HG03280 (cell line): ENCODE results near the gene SHC3.

ENCODE experiments used
- ATAC-seq: cut with Tn5 transposase; IDR thresholded peaks from one replicate; pipeline ENCODE4 v1.9.1; 2021; ENCODE audit warnings: mild to moderate bottlenecking, moderate library complexity; ENCODE audit not compliant: unreplicated experiment

Gene SHC3

DNA sequence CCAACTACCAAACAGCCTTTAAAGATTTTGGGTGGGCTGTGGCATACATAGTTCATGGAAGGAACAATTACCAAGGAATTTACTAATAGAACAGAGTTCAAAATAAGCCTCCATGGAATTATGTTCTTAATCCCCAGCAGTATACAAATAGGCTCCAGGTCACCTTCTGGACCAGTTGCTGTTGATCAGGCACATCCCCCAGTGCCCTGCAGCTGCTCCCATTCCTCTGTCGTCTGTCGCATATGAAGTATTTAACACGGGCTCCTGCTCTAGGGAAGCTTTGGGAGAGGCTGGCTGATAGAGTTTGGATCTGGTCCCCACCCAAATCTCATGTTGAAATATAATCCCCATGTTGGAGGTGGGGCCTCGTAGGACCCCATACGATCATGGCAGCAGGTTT lies 17.8 kb downstream of the SHC3 start:
- no peak for ATAC-seq

DNA sequence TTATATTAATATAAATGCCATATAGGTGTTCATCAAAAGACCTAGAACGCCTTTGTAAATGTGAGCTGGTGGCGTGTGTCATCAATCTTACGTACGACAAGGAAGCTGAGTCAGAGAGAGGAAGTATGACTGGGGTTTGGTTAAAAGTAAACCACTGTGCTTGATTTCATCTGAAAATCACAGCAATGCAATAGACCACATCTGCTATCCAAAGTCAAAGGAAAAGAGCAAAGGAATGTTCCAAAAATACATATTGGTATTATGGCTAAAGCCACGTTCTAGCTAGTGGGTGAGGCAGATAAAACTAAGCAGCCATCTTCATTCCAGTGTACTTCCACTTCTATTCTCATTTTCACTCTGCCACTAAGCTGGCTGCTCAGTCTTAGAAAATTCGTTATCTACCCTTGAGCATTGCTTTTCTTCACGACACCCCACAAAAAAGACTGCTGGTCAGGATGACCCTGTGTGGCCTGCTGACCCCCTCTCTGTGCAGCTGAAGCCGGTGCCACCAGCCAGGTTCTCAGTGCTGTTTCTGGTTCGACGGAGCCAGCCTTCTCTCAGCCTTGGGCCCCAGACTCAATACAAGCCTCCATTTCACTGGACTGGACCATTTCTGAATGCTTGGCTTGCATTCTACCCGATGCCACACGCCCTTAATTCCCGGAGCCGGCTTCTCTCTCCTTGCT lies 23.8 kb downstream of the SHC3 start:
- ATAC-seq = no peak

DNA sequence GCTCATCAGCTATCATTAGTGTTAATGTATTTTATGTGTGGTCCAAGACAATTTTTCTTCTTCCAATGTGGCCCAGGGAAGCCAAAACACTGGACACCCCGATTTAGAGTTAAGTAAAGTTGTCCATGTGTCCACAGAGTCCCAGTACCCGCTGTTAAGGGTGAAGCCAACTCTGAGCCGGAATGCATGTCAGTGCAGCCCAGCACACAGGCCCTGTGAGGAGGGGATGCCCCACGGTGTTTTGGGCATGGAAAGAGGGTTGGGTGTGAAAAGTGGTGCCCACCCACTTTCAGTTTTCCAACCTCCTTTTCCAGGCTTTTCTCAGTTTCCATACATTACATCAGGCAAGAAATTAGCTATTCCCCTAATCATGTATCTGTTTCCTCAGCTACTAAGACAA lies 24.4 kb downstream of the SHC3 start:
- ATAC-seq = no peak

DNA sequence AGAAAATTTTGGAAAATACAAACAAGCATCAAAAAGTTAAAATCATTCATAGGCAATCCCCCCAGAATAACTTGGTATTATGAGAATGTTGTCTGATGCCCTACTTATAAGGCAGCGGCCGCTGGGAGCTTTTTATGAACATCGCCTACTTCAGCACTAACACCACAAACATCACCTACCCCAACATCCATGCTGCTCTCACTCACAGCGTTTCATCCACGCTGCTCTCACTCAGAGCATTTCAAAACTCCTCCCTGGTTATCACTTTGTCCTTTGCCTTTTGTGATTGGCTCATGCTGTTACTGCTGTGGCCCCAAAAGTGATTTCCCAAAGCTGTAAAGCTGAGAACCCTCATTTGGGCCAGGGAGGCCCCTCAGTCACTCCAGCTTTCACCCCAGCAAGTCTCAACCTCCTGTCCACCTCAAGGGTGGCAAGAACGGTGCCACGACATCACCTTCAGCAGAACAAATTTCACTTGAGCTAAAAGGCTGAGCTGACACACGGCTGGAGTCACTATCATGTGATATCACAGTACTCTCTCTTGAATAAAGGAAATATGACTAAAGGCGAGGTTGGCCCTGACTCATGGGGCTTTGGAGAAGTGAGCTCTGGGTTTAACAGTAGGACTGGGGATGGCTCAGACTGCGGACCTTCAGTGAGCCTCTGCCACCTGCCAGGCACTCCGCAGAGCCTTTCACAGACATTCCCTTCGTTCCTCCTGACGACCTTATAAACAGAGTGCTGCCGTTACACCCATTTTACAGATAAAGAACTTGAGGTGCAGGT lies 25.2 kb downstream of the SHC3 start:
- no peak for ATAC-seq

DNA sequence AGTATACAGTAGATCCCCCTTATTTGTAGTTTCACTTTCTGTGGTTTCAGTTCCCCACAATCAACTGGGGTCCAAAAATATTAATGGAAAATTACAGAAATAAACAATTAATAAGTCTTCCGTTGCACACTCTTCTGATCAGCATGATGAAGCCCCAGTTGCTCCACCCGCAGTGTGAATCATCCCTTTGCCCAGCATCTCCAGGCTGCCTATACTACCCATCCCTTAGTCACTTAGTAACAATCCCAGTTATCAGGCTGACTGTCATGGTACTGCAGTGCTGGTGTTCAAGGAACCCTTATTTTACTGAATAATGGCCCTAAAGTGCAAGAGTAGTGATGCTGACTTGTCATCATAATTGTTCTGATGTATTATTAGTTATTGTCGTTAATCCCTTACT lies 28.9 kb downstream of the SHC3 start:
- ATAC-seq = no peak

DNA sequence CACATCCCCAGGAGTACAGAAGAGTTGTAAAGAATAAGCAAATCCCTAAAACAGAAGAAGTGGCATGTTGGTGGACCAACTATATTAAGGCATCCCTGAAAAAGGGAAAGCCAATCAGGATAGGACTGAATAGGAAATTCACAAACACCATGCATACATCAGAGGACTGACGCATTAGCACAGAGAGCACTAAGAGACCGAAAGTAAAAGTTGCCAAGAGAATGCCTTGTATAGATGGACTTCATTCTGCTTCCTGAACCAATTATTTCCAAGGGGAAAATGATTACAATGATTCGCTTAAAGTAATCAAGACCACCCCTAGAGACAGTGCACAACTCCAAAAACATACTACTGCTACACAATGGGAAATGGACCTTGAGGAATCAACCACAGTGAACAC lies 33.5 kb downstream of the SHC3 start:
- ATAC-seq = no peak

DNA sequence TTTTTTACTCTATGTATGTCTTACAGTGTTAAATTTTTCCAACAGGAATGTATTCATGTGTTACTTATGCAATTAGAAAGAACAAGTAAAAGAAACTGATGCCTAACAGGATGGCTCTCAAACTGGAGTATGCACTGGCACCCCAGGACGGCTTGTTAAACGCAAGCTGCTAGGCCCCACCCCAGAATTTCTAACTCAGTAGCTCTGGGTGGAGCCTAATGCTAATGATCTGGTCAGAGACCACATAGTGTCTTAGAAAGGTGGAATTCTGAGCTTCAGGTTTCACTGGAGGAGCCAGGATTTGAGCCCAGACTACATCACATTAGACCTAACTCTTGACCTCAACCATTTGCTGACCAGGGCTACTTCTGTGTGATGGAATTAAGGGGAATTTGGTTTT lies 34.4 kb downstream of the SHC3 start:
- no peak for ATAC-seq

DNA sequence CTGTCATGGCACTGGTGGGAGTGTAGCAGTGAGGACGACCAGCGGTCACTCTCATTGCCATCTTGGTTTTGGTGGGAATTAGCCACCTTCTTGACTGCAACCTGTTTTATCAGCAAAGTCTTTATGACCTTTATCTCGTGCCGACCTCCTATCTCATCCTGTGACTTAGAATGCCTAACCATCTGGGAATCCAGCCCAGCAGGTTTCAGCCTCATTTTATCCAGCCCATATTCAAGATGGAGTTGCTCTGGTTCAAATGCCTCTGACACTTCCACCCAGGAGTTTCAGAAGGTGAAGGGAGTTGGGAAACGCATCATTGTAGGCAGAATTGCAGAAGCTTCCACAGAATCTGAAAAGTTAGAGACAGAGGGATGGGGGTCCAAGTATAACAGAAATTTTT lies 35.4 kb downstream of the SHC3 start:
- ATAC-seq = no peak

DNA sequence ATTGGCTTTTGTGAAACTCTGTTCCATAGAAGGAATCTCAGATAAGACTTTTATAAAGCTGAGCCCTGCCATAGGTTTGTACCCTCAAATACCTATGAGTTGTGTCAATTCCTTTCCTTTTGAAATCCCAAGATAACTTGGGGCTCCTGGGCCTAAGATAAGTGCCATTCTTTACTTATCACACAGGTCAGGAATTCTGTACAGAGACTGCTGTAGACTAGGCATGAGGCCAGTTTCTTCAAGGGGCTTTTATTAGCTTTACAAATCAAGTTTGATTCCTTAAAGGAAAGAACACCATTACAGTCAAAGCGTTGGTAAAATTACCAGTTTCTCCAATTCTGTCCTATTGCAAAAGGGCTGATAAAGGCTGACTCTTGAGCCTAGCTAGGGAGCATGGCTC lies 39.2 kb downstream of the SHC3 start:
- no peak for ATAC-seq

DNA sequence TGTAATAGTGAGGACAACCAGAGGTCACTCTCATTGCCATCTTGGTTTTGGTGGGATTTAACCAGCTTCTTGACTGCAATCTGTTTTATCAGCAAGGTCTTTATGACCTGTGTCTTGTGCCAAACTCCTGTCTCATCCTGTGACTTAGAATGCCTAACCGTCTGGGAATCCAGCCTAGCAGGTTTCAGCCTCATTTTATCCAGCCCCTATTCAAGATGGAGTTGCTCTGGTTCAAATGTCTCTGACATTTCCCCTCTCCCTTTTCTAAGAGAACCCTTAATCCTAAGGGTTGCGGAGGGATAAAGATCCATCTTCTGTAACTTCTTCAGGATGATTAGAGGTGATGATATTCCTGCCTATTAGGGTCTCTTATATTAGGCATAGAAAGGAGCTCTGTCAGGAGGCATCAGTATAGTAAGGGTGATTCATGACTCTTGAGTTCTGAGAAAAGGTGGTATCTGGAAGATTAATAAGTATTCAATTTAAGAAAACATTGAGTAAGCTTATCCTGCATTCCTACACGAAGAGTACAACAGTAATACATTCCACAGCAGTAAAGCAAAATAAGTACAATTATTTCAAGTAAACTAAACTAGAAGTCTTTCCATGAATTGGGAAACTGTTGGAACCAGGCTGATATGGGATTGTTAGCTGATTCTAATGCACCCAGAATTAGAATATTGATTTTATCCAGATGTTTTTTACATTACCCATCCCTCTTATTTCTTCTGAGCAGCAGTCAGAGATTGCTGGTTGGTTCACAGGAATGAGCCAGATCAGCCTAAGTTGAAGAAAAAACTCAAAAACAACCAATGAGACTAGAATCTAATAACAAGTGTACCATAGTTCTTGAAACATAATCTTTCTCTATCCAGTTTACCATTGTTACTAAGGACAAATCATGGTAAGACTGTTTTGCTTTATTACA lies 39.9 kb downstream of the SHC3 start:
- no peak for ATAC-seq

DNA sequence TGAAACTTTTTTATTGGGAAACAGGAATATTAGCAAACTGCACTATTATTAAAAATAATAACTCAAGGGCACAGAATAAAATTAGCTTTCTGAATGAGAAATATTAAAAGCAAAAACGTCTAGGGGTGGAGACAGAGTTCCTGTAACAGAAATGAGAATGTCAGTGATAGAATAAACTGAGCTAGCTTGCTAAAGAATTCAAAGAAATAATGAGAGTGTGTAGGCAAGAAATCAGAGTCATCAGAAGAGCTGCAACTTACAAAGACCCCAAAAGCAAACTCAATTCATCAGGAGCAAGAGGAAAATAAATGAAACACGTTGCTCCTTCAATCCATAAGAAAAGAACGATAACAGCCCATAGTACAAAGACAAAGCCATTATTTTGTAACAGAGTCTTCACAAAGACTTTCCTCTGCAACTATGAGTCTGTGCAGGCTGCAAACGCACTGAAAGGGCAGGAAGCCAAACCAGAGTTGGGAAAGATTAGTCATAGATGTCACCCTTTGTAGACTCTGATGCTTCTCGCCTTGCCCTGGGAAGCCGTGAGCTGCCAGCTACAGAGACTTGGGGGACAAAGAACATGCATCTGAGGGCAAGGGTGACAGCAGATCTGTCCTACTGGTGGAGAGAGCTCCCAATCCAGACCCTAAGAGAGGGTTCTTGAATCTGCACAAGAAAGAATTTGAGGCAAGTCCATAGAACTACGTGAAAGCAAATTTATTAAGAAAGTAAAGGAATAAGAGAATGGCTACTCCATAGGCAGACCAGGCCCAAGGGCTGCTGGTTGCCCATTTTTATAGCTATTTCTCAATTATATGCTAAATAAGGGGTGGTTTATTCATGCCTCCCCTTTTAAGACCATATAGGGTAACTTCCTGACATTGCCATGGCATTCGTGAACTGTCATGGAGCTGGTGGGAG lies 40.8 kb downstream of the SHC3 start:
- ATAC-seq = no peak

DNA sequence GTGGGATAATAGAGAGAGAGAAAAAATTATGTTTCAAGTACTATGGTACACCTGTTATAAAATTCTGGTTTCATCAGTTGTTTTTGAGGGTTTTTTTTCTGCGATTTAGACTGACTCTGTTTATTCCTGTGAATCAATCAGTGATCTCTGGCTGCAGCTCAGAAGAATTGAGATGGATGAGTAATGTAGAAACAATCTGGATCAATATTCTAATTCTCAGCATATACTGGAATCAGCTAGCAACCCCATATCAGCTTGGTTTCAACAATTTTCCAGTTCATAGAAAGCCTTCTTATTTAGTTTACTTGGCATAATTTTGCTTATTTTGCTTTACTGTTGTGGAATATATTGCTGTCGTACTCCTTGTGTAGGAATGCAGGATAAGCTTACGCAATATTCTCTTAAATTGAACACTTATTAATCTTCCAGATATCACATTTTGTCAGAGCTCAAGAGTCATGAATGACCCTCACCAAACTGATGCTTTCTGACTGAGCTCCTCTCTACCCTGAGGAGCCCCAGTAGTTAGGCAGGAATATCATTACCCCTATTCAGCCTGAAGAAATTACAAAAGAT lies 42.9 kb downstream of the SHC3 start:
- no peak for ATAC-seq

DNA sequence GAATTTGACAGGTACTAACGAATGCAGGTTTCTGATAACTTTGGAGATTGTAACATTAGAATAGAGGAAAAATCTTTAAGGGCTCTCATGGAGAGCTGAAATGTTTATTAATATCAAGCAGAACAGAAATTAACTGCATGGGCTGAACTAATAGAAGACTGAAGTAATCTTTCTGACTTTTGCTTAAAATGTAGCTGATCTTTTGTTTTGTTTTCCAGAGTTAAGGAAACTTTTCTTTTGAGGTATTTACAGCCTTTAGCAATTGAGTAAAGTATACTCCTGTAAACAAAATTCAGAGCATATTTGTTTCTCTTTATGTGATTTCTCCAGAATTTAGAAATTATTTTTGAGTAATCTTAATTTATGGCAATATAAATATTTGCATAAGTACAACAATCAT lies 43.9 kb downstream of the SHC3 start:
- ATAC-seq = no peak

DNA sequence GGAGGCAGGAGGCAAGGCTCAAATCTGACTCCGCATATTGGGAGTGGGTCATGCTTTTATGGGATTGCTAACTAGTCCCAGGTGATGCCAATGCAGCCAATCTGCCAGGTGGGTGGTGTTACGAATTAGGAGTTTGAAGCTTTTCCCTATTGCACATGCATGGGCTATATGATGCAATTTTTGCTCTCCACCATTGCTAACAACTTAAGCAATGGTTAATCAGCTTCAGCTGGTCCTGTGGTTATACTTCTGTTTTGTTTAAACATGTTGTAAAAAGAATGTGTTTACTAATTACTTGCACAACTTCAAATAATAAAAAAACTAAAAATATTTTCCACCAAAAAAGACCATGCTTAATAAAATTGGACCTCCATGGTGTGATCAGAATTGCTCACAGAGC lies 55.7 kb downstream of the SHC3 start:
- ATAC-seq = no peak

DNA sequence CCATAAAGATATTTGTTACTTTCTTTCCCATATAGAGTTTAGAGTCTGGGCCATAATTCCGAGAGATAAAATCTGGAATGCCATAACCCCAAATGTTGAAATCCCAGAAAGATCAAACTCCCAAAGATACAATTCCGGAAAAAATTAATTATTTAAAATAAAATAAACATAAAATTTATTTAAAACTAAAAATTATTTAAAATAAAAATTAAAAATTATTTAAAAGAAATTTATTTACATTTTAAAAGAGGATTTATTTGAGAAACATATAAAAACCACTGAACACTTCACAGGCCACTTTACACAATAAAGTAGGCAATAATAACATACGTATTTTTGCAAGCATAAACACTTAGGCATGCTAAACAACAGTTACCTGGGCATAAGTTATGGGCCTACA lies 57.9 kb downstream of the SHC3 start:
- ATAC-seq = no peak

DNA sequence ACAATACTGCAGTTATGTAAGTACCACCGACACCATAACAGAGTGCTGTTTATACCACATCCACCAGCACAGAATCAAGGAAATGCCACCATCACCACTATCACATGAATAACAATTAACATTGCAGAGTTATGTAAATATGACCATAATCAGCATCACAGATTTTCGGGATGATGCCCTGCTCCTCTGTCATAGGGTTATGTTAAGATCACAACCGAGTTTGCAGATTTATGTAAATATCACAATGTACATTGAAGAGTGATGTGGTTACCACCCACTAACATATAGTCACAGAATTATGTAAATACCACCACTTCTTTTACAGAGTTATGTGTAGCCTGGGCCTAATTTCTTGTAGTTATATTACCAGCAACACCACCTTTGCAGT lies 61.8 kb downstream of the SHC3 start:
- no peak for ATAC-seq

DNA sequence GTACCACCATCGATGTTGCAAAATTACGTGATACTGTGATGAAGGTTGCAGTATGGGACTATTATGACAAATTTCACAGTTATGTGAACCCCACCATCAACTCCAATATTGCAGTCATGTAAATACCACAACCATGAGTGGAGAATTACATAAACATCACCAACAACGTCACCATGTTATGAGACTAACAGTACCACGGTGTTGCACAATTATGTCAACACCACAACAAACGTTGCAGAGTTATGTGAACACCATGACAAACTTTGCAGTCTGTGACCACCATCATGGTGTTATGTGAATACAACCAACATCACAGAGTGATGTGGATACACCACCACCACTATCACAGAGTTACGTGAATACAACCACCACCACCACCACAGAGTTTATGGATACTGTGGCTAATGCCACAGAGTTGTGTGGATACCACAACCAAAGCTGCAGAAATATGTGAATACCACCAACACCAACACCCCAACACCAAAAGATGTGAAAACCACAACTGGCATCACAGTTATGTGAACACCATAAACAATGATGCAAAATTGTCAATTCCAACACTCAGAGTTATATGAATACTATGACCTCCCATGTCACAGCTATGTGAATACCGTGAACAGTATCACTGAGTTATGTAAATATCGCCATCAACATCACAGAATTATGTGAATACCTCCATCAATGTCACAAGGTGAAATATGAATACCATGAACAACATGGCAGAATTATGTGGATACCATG lies 62.4 kb downstream of the SHC3 start:
- no peak for ATAC-seq

DNA sequence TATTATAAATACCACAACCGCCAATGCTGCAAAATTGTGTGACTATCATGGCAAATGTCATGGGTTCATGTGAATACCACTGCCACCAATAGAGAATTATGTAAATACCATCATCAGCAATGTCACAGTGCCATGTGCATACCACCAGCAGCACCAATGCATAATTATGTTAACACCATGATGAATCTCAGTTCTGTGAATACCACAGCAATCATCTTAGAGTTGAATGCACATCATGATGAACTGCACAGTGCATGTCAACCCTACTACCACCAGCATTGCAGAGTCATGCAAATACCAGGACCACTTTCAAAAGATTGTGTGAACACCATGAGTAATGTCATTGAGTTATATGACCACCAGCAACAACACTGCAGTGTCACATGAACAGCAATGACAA lies 63.2 kb downstream of the SHC3 start:
- no peak for ATAC-seq

DNA sequence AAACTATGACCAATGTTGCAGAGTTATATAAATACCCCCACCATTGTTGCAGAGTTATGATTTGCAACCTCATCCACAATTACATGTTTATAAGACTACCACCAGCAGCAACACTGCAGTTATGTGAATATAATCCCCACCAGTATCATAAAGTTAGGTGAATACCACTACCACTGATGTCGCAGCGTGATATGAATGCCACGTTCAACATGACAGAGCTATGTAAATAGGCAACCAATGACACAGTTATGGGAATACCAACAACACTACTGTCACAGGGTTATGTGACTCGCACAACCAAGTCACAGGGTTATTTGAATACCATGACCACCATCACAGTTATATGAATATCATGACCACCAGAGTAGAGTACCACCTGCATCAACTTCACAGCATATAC lies 63.9 kb downstream of the SHC3 start:
- ATAC-seq = no peak

DNA sequence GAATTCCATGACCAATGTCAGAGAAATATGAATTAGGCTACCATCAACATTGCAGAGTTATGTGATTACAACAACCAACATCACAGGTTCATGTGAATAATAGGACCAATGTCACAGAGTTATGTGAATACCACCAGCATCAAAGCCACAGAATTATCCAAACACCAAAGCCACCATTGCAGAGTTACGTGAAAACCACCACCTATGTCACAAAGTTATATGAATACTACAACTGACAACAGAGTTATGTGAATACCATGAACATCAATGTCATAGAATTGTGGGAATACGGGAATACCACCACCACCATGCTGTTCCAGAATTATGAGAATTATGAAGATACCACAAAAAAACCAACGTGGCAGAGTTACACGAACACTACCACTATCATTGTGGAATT lies 64.8 kb downstream of the SHC3 start:
- no peak for ATAC-seq
